RCC 7860 (cell line): ENCODE results near the gene CFAP46.
"Not testable (repeated sequence)": the region's sequence is repeated elsewhere in the genome, so short reads cannot be mapped to it uniquely, and the experiment has no call there.

ENCODE experiments used
- DNase-seq: peaks from one replicate; pipeline ENCODE4 v3.0.0-alpha.2; 2015; ENCODE audit warnings: low spot score
- FAIRE-seq: peaks from 2 replicates; lab custom pipeline; 2012; peaks lifted over from hg19 to GRCh38; lab: Jason Lieb, UNC

CFAP46 gene

DNA sequence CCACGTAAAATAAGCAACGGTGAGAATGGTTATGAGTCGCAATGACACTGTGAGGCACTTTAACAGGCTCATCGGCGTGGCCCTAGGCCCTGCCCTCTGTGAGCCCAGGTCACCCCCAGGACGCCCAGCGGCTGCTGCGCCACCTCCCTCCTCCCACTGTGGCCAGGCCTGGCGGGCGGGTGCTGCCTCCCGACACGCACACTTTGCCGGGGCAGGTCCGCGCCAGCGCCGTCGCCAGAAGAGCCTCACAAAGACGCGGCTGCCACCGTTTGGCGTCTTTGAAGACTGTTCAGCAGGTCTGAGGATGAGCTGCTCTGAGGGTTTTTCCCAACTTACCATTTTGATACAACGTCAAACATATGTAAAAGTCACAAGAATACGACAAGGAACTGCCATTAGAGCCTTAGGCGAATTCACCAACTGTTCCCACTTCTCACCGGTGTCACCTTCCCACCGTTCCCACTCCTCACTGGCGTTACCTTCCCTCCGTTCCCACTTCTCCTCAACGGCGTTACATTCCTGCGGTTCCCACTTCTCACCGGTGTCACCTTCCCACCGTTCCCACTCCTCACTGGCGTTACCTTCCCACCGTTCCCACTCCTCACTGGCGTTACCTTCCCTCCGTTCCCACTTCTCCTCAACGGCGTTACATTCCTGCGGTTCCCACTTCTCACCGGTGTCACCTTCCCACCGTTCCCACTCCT lies 22.5 kb upstream of the CFAP46 start:
- FAIRE-seq, result not testable (repeated sequence)

DNA sequence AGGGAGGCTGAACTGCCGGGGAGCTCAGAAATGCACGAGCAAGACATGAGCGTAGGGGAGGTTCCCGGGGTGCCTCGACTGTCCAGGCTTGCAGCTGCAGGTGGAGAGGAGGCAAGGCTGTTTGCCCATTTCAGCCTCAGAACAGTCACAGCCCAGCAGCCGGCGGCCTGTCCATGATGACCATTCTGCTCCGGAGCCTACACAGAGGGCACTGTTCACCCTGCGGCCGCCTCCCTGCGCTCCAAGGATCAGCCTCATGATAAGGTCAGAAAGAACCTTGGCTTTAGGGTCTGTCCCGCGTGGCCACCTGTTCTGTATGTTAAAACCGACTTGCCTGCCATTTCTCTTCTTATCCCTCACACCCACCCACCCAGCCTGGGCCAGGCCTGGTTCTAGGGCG lies 21.9 kb upstream of the CFAP46 start:
- DNase-seq, result no peak
- FAIRE-seq, result no peak

More for the DNA sequence above, 22.5 kb upstream of the CFAP46 start:
- DNase-seq, result not testable (repeated sequence)

DNA sequence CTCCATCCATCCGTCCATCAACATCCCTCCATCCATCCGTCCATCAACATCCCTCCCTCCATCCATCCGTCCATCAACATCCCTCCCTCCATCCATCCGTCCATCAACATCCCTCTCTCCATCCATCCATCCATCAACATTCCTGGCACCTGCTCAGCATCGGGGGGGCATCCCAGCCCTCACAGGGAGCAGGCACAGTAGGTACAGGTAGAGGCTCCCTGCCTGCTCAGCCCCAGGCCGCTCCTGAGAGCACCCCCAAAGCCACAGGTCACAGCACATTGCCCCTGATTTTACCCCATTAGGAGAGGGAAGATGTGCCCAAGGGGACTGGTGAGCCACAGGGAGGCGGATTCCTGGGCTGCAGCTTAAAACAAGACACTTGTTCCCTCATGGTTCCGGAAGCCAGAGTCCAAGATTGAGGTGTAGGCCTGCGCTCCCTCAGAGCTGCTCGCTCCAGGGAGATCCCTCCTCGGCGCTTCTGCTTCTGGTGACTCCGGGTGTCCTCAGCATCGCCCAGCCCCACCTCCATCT lies 21.1 kb upstream of the CFAP46 start:
- DNase-seq (no peak), FAIRE-seq (no peak)

DNA sequence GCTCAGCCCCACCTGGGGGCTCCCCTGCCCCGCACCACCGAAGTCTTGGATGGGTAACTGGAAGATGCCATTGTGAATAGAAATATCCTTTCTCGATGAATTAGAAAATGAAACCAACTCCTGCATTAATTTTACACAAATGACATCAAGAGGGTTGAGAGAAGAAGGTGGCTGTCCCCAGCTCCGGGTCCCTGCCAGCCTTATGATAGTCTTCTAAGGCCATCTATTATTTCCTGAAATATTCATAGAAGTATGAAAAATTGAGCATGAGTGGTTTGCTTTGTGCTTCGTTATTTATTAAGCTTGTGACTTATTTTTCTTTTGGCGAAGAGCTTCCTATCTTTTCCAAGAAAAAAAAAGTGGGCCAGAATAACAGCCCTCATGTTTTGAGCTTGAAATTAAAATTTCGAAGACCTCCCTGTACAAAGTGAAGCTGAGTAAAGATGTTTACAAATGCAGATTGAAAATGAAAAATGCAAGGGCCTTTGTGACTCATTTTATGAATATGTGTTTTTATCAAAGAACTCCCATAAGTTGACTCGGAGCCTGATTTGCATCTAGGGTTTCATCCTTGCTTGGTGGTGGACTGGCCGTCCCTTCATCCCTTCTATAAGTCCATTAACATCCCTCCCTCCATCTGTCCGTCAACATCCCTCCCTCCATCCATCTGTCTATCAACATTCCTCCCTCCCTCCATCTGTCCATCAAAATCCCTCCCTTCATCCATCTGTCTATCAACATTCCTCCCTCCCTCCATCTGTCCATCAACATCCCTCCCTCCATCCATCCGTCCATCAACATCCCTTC lies 20.5 kb upstream of the CFAP46 start:
- no peak for DNase-seq
- no peak for FAIRE-seq

DNA sequence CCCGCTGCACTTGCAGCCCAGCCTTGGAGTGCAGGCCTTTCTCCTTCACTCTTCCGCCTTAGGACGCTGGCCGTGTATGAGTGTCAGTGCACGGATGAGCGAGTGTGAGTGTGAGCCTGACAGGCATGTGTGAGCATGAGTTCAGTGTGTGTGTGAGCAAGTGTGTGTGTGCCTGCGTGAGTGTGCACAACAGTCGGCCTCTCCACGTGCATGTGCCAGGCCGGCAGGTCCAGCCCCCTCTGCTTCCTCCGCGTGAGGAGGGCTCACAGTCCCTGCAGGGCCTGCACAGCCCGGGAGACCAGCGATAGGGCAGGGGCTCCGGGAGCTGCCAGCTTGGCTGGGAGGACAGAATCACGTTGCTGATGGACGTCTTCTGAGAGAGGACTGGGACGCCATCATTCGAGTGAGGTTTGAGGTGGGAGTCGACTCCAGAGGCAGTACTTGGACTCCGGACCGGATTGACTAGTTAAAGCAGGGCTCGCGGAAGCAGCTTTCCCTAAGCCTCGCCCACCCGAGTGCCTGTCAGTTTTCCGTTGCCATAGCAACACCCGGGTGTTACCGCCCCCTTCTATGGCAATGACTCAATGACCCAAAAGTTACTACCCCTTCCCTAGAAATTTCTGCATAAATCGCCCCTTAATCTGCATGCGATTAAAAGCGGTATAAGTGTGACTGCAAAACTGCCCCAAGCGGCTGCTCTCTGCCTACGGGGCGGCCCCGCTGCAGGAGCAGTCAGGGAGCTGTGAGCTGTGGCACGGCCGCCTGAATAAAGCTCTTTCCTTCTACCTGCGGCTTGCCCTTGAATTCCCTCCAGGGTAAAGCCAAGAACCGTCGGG lies 19.6 kb upstream of the CFAP46 start:
- FAIRE-seq (no peak), DNase-seq (no peak)

DNA sequence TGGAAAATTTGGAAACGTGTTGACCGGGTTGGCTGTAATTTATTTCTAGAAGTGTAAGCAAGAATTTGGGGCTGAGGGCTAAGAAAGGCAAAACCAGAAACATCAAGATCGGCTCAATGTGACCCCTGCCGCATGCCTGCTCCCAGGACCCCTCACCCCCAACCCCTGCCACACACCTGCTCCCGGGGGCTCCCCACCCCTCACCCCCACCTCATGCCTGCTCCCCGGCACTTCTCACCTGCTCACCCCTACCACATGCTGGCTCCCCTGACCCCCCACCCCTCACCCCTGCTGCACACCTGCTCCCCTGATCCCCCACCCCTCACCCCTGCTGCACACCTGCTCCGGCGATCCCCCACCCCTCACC lies 19.0 kb upstream of the CFAP46 start:
- DNase-seq (no peak), FAIRE-seq (no peak)

DNA sequence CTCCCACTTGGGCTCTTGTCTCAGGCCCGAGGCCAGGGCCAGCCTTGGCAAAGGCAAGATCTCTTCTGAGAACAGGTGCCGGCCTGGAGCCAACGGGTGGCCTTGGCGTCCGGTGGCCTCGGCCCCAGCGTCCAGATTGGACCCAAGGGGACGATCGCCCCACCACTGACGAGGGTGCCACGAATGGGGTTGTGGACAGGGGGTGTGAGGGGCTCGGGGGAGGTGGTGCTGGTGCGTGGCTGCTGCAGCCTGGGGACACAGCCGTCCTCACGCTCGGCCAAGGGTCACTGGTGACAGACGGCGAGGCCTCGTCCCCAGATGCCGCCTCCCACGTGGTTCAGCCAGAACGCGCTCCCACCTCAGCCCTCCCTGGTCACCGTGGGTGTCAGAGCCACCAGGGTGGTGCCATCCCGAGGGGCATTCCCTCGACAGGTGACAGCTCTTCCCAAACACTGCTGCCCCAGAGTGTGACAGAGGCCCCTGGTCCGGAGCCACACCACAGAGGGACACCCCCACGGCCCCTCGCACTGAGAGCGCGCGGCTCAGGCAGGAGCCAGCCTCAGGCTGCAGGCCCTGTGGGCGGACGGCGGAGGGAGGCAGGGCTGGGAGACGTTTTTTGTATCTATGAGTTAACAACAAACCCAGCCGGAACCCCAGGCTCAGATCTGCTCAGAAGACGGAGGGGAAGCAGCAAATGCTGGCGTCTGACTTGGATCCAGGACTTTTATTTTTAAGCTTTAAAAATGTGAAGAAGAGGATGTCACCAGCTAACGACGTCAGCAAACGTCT lies 18.5 kb upstream of the CFAP46 start:
- FAIRE-seq, result no peak
- no peak for DNase-seq

DNA sequence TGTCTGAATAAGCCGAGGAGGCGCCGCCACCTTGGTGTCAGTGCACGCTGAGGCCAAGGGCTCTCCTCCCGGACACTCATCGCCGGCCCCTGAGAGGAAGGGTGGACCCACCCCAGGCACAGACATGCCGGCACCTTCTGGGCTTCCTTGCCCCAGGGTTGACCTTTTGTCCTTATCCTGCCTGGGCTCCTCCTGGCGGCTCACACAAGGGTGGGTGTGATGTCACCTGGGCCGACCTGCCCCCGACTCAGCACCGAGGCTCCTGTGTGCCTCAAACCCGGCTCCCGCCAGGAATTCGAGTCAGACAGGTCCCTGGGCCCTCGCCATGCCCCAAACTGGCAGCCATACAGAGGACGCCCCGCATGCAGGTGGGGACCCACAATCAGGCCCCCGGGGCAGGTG lies 17.7 kb upstream of the CFAP46 start:
- no peak for FAIRE-seq
- no peak for DNase-seq

DNA sequence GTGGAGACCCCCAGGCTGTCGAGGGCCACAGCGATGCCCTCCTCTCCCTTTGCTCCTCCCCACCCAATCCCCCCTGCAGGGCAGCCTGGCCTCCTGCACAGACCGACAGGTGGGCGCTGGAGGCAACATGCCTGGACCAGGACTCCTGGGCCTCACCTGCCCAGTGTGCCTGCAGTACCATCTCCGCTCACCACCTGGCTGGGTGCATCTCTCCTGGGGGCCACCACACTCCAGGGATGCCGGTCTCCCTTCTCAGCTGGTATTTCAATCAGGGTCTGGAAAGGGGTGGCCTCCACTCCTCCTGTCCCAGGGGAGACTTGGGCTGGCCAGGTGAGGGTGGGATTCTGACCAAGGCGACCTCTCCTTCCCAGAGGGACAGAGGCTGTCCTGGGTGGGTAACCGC lies 17.2 kb upstream of the CFAP46 start:
- DNase-seq (no peak), FAIRE-seq (no peak)

DNA sequence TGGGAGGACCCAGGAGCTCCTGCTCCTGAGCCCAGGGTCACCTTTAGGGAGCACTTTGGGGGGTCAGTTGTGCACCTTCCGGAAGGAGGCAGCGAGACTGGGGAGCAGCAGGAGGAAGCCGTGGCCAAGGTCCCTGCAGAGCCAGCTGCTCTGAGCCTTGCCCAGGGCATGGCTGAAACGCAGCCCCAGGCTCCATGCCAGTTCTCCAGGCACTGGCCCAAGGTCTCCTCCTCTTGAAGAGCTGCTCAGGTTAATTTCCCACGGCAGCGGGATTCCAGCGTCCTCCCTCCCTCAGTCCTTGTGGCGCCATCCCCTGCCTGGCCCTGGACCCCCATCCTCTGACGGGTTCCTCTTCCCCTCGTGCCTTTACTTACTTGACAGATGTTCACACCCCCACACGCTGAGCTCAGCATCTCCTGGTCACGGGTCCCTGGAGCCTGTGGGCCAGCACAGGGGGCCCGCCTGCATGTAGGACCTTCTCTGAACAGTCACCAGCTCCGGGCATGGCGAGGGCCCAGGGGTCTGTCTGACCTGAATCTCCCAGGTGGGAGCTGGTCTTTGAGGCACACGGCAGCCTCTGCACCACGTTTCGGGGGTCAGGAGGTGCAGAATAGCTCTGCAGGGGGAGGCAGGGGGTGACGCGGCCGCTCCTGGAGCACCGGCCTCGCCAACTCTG lies 16.7 kb upstream of the CFAP46 start:
- DNase-seq (no peak), FAIRE-seq (no peak)

DNA sequence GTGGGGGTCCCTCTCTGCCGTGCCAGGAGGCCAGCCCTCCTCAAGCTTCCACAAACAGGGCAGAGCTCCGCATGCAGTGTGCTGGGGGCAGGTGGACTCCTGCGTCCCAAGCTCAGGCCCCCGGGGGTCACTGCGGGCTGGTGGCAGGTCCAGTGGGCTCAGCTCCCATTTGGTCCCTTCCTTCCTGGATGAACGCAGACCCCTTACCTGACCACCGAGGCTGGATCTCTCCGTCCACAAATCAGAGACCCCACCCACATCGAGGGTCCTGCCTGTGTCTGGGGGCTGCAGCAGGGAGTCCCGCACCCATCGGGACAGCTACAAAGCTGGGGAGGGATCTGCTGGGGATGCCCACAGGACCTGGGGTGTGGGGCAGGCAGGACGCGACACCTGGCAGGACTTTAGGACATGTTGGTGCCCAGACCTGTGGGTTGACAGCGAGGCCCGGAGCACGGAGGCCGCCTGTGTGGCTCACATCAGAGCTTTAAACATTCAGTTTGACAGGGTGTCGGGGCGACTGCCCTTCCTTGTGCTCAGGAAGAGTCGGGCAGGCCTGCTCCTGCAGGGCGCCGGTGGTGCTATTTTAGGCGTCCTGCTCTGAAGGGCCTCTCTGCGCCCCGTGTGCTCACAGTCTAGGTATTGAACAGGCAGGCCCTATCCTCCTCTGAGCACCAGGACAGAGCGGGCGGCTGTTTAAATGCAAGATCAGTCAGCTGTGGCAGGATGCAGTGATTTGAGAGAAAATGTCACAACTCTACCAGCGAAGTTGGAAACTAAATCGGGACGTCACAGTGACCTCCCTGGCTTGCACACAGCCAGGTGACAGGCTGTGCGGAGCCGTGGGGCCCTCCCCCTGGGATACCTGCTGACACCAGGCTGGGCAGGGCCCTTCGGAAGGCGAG lies 15.9 kb upstream of the CFAP46 start:
- FAIRE-seq (no peak), DNase-seq (no peak)

DNA sequence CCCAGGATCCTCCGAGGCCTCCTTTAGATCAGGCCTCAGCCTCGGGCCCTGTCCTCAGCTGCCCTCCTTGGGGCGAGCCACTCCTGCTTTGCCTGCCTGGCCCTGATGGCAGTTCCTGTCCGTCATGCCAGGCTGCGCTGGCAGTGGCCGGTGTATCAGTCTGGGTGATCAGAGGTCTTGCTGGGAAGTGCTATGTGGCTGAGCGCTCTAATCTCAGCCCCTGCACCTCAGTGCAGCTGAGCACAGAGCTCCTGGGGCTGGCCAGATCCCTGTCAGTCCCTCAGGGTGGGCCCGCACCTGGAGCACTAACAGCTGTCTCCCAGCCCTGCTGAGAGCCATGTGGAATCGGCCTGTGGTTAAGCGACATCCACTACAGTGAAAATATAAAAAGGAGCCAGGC lies 14.8 kb upstream of the CFAP46 start:
- FAIRE-seq (no peak), DNase-seq (no peak)

DNA sequence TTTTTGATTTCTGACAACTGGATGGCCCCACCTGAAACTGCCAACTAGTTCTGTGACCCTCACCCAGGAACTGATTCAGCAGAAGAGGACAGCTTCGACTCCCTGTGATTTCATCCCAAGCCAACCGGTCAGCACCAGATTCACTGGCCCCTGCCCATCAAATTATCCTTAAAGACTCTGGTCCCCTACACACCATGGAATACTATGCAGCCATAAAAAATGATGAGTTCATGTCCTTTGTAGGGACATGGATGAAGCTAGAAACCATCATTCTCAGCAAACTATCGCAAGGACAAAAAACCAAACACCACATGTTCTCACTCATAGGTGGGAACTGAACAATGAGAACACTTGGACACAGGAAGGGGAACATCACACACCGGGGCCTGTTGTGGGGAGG lies 13.9 kb upstream of the CFAP46 start:
- FAIRE-seq, DNase-seq: not testable (repeated sequence)

DNA sequence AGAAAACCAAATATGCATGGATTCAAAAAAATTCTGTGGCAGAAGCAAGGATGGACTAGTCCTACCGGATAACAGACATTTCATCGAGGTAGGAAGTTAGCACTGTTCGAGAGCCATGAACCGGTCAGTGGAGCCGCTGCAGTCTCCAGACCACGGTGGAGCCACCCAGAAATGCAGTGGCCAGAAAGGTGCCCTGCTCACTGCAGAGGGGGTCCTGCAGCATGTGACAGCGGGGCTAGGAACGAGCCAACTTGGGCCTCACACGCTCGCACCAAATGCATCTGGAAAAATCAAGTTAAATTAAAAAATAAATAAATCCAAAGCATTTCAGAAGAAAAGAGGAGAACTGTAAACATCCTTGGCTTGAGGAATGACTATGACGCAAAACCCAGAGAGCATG lies 13.1 kb upstream of the CFAP46 start:
- no peak for DNase-seq
- no peak for FAIRE-seq

DNA sequence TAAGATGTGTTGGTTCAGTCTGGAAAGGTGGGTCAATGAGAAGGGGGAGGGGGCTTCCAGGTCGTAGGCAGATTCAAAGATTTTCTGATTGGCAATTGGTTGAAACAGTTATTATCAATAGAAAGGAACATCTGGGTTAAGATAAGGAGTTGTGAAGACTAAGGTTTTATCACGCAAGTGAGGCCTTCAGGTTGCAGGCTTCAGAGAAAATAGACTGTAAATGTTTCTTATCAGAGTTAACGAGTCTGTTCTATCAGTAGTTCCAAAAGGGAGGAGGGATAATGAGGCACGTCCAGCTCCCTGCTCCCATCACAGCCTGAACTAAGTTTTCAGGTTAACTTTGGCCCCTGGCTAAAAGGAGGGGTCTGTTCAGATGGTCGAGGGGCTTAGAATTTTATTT lies 11.1 kb upstream of the CFAP46 start:
- no peak for DNase-seq
- no peak for FAIRE-seq

DNA sequence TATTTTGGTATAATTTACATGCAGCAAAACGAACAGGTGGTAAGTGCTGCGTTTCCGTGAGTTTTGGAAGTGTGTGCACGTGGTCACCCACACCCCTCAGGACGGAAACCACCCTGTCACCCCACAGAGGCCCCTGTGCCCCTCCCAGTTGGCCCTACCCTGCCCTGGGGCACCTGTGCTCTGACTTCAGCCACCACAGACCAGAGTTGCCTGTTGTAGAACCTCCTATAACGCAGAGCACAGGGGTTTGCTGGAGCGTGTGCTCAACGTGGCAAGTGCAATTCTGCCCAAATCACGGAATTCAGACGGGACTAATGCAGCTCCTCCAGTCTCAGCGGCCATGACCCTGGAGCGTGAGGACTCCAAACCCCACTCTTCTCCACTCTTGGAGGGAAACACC lies 9.6 kb upstream of the CFAP46 start:
- DNase-seq (no peak), FAIRE-seq (no peak)

DNA sequence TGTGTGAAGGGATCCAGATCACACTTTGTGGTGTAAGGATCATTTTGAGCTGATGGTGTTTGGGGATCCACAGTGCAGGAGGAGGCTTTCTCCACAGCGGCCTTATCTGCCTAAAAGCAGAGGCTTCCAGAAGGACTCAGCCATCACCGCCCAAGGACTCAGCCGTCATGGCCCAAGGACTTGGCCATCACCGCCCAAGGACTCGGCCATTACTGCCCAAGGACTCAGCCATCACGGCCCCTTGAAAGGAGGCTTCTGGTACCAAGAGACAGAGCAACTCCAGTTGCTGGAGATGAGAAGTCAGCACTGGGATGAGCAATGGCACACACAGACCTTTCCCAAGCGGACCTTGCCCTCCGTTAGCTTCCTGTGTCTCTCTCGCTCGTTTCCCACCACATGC lies 6.0 kb upstream of the CFAP46 start:
- no peak for DNase-seq

DNA sequence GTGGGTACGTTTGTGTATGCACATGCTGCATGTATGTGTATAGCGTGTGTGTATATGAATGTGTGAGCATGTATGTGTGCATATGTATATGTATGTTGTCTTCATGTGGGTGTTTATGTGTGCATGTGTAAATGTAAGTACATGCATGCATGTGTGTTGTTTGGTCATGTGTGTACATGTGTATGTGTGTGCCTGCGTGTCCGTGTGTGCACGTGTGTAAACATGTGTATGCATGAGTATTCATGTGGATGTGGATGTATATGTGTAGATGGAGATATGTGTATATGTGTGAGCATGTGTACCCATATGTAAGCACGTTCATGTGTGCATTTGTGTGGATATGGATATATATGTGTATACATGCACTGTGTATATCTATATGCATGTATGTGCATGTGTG lies 5.5 kb upstream of the CFAP46 start:
- DNase-seq, result no peak
- FAIRE-seq, result no peak

More for the DNA sequence above, 6.0 kb upstream of the CFAP46 start:
- FAIRE-seq, result no peak
